Epithelial cell of esophagus (primary cell): ENCODE data around the gene KRT15.

Source experiments
- DNase-seq: peaks from one replicate; pipeline ENCODE4 v3.0.0; 2010; ENCODE audit warnings: low read depth
- H3K4me3 ChIP-seq: 2 replicates; pipeline ENCODE4 v1.5.1; 2011; ENCODE audit warnings: mild to moderate bottlenecking, low read length, control low read depth
- CTCF ChIP-seq: IDR thresholded peaks from 2 replicates; pipeline ENCODE4 v1.5.1; 2011; ENCODE audit warnings: low read depth, mild to moderate bottlenecking, low read length, control low read depth, inconsistent platforms; ENCODE audit not compliant: insufficient read depth; ENCODE audit errors: missing control alignments

Gene KRT15

GRCh38 chr17:41520821-41521521, 2.3 kb upstream of the KRT15 start:
- no peak for DNase-seq
- no peak for TF ChIP-seq CTCF
- no peak overlapping the region for H3K4me3 ChIP-seq

- peak overlapping the region; percentile 79 for H3K4me3 ChIP-seq
- peak; percentile 84 for DNase-seq
- no peak for TF ChIP-seq CTCF
Observed at GRCh38 chr17:41519501-41520224, 973 bp upstream of the KRT15 start.

DNA sequence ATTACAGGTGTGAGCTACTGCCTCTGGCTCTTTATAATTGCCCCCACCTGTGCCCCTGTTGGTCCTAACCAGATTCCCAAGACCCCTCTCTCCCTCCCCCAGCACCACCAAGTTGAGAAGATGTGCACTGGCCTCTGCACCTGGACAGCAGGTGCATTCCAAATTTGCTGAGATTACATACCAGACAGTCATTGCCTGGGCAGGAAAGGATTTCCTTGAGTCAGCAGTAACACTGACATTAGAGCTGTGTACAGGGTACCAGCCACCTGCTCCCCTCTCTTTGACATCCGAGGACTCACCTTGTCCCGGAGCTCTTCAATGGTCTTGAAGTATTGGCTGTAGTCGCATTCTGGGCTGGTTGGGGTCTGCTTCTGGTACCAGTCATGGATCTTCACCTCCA, 659 bp downstream of the KRT15 start:
- no peak for TF ChIP-seq CTCF
- DNase-seq: peak; percentile 56
- H3K4me3 ChIP-seq: peak overlapping the region; percentile 79

DNA sequence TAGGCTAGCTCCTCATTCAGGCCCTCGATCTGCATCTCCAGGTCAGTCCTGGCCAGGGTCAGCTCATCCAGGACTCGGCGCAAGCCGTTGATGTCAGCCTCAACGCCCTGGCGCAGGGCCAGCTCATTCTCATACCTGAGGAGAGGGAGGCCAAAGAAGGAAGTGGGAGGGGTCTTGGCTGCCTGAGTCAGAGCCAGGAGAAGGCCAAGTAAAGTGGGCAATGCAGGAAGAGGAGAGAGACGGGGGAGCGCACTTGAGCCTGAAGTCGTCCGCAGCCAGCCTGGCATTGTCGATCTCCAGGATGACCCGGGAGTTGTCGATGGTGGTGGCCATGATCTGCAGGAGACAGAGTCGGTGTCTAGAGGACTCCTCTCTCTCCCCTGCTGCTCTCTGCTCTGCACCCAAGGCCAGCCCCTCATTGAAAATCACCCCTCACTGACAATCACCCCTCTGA, 1.8 kb downstream of the KRT15 start:
- H3K4me3 ChIP-seq: peak overlapping the region; percentile 79
- no peak for TF ChIP-seq CTCF
- no peak for DNase-seq

DNA sequence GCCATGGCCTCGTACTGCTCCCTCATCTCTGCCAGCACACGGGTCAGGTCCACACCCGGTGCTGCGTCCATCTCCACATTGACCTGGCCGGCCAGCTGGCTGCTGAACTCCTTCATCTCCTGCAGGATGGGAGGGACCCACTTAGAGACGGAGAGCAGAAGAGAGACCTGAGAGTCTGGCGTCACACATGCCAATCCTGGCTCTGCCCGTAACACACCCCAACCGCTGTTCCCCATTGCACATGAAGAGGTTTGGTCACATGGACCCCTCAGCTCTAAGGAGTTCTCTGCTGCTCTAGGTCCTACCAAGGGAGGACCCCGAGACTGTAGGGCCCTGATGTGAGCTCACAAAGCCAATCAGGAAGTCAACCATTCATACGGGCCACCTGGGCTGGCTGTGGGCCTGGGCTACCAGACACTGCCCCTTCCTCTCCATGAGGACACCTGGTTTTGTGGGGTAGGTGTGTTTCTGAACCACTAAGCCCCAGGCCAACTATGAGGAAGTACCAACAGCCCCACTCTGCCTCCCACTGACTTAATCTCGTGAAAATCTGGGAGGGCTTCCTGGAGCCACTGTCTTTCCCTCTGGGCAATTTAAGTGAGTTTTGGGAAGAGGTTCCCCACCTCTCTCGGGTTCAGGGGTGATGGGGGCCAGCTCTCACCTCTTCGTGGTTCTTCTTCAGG, 2.4 kb downstream of the KRT15 start:
- no peak for DNase-seq
- peak overlapping the region; percentile 79 for H3K4me3 ChIP-seq
- no peak for TF ChIP-seq CTCF

GRCh38 chr17:41513168-41513547, 5.5 kb downstream of the KRT15 start:
- DNase-seq: no peak
- no peak for TF ChIP-seq CTCF
- no peak overlapping the region for H3K4me3 ChIP-seq
